GM21717 (cell line): ENCODE measurements around the gene KIF4A.
"Not testable (repeated sequence)": the region's sequence is repeated elsewhere in the genome, so short reads cannot be mapped to it uniquely, and the experiment has no call there.

Source experiments
- ATAC-seq: cut with Tn5 transposase; IDR thresholded peaks from one replicate; pipeline ENCODE4 v1.9.1; 2021; ENCODE audit warnings: mild to moderate bottlenecking, moderate library complexity; ENCODE audit not compliant: unreplicated experiment

KIF4A gene

GRCh38 chrX:70360366-70360765, 70.5 kb downstream of the KIF4A start:
- ATAC-seq, result no peak

- ATAC-seq, result not testable (repeated sequence)
Measured at GRCh38 chrX:70368731-70369130, 78.8 kb downstream of the KIF4A start.

- ATAC-seq, result no peak
Measured at GRCh38 chrX:70386235-70386634, 96.3 kb downstream of the KIF4A start.

- ATAC-seq, result no peak
Measured at GRCh38 chrX:70398899-70399298, 109.0 kb downstream of the KIF4A start.

GRCh38 chrX:70400181-70400580, 110.3 kb downstream of the KIF4A start:
- not testable (repeated sequence) for ATAC-seq

- no peak for ATAC-seq
Measured at GRCh38 chrX:70402721-70403120, 112.8 kb downstream of the KIF4A start.

GRCh38 chrX:70405003-70405402, 115.1 kb downstream of the KIF4A start:
- no peak for ATAC-seq

GRCh38 chrX:70410921-70411320, 121.0 kb downstream of the KIF4A start:
- ATAC-seq, result no peak

GRCh38 chrX:70411475-70411874, 121.6 kb downstream of the KIF4A start:
- ATAC-seq, result no peak

GRCh38 chrX:70421618-70422017, 131.7 kb downstream of the KIF4A start:
- no peak for ATAC-seq

GRCh38 chrX:70422851-70423341, 133.0 kb downstream of the KIF4A start, which contains the start of gene GDPD2:
TSS of gene GDPD2 (plus strand) at chrX:70423314. CDS start at chrX:70424985, 1,671 bp downstream.
- ATAC-seq, result no peak

- ATAC-seq, result no peak
Measured at GRCh38 chrX:70423936-70424675, 134.2 kb downstream of the KIF4A start.

GRCh38 chrX:70424801-70425200, 134.9 kb downstream of the KIF4A start:
- no peak for ATAC-seq

- no peak for ATAC-seq
Measured at GRCh38 chrX:70426286-70427278, 136.7 kb downstream of the KIF4A start.

- ATAC-seq, result no peak
Measured at GRCh38 chrX:70427365-70427764, 137.5 kb downstream of the KIF4A start.

GRCh38 chrX:70429759-70430158, 139.9 kb downstream of the KIF4A start:
- no peak for ATAC-seq

- ATAC-seq, result no peak
Measured at GRCh38 chrX:70432936-70433847, 143.3 kb downstream of the KIF4A start.

- peak; percentile 64 for ATAC-seq
Measured at GRCh38 chrX:70433848-70434351, 144.0 kb downstream of the KIF4A start.

GRCh38 chrX:70434352-70434866, 144.5 kb downstream of the KIF4A start:
- ATAC-seq, result peak; percentile 58
